GM19025 (cell line): ENCODE results near the gene SLC35D3.
"Not testable (repeated sequence)": the region's sequence is repeated elsewhere in the genome, so short reads cannot be mapped to it uniquely, and the experiment has no call there.

ENCODE experiments used
- ATAC-seq: cut with Tn5 transposase; IDR thresholded peaks from one replicate; pipeline ENCODE4 v1.9.1; 2021; ENCODE audit warnings: mild to moderate bottlenecking, low read depth, moderate library complexity; ENCODE audit not compliant: unreplicated experiment

The SLC35D3 gene, protein sequence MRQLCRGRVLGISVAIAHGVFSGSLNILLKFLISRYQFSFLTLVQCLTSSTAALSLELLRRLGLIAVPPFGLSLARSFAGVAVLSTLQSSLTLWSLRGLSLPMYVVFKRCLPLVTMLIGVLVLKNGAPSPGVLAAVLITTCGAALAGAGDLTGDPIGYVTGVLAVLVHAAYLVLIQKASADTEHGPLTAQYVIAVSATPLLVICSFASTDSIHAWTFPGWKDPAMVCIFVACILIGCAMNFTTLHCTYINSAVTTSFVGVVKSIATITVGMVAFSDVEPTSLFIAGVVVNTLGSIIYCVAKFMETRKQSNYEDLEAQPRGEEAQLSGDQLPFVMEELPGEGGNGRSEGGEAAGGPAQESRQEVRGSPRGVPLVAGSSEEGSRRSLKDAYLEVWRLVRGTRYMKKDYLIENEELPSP

DNA sequence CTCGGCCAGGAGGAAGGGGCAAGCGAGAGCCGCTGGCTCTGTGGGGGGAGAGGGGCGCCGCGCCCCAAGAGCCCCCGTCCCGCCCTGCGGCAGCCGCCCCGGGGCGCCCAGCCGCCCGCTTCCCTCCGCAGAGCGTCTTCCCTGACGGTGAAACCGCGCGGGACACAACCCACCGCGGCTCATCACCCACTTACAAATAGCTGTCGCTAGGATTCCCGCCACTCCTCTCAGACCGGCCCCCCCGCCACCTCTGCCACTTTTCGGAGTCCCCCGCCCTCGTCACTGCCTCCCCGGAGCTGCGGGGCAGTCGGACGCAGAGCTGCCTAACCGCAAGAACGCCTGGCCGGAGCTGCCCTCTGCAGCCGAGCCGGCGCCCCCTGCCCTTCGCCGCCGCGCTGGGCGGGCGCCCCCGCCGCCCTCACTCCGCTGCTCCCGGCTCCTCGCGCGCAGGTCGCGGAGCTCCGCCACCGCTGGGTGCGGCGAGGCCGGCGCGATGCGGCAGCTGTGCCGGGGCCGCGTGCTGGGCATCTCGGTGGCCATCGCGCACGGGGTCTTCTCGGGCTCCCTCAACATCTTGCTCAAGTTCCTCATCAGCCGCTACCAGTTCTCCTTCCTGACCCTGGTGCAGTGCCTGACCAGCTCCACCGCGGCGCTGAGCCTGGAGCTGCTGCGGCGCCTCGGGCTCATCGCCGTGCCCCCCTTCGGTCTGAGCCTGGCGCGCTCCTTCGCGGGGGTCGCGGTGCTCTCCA, at the start of gene SLC35D3:
Gene SLC35D3 (plus strand): TSS at position 366 of the 749 bp plus-strand sequence. CDS start 128 bp downstream, at position 494.
- ATAC-seq, result no peak

DNA sequence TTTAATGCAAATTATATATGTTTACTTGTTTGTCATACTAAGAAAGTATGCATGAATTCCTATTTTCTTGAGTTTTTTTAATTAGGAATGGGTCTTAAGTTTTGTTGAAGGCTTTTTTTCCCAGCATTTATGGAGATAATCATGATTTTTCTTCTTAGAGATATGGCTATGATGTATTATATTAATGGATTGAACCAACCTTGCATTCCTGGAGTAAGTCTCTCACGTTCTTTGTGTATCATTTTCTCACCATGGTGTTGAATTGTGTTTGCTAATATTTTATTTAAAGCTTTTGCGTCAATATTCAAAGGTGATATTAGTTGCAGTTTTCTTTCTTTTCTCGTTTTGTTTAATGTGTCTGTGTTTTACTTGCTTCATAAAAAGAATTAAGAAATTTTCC, 48.4 kb upstream of the SLC35D3 start:
- no peak for ATAC-seq

DNA sequence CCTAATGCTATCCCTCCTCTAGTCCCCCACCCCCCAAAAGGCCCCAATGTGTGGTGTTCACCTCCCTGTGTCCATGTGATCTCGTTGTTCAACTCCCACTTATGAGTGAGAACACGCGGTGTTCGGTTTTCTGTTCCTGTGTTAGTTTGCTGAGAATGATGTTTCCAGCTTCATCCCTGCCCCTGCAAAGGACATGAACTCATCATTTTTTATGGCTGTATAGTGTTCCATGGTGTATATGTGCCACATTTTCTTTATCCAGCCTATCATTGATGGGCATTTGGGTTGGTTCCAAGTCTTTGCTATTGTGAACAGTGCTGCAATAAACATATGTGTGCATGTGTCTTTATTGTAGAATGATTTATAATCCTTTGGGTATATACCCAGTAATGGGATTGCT, 45.6 kb upstream of the SLC35D3 start:
- not testable (repeated sequence) for ATAC-seq

DNA sequence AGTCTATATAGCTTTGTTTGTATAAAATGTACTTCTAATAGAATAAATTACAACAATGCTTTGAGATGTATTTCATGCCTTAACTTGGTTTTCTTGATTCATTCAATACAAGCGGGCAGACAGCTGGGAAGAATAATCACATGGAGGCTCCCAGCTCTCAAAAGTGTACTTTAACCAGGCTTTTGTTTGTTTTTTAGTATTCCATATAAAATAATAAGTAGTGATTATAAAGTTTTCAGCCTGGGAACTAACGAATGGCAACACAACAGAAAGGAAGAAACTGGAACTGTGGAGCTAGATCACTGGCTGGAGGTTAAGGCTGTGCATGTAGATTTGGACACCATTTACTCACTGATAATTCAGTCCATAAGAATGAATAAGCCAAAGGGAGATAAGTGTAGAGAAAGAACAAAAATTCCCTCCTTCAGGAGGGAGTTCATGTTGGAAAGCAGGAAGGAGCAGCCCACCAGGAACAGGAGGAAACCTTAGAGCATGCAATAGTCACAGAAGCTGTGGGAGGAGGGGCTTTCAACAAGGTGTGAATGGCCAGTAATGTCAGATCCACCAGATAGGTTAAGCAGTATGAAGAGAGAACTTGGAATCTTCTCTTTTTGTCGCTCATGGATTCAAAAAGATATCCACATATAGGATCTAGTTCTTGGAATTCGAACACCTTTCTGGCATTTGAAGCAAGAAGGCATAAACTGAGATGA, 41.2 kb upstream of the SLC35D3 start:
- no peak for ATAC-seq

DNA sequence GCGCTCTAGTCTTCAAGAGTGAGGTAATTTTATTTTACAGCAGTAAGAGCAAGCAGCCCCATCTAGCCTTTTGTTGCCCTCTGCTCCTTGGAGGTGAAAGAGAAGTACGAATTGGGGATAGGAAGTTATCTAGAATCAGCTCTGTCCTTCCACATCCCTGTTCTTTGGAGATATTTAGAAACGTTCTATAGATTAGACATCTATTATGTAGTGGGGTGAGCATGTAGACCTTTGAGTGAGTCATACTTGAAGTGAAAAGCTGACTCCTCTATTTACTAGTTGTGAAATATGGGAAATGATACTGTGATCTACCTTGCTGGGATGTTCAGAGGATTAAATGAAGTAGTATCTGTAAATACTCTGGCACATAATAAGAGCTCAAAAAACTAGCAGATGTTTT, 36.0 kb upstream of the SLC35D3 start:
- no peak for ATAC-seq

DNA sequence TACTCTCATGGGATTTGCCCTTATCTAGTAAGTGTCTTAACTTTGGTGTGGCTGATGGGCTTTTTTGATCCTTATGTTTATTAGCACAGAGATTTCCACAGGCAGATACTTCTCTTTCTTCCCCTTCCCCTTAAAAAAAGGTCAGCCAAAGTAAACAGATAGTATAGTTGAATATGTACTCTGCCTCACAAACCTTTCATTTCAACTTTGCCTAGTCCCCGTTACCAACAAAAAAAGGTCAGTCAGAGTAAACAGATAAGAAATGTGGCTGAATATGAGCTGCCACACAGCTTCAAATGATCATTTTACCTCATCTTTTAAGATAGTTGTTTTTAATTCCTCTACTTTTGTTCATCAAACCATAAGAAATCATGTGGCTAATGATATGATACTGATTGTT, 34.1 kb upstream of the SLC35D3 start:
- ATAC-seq, result no peak

DNA sequence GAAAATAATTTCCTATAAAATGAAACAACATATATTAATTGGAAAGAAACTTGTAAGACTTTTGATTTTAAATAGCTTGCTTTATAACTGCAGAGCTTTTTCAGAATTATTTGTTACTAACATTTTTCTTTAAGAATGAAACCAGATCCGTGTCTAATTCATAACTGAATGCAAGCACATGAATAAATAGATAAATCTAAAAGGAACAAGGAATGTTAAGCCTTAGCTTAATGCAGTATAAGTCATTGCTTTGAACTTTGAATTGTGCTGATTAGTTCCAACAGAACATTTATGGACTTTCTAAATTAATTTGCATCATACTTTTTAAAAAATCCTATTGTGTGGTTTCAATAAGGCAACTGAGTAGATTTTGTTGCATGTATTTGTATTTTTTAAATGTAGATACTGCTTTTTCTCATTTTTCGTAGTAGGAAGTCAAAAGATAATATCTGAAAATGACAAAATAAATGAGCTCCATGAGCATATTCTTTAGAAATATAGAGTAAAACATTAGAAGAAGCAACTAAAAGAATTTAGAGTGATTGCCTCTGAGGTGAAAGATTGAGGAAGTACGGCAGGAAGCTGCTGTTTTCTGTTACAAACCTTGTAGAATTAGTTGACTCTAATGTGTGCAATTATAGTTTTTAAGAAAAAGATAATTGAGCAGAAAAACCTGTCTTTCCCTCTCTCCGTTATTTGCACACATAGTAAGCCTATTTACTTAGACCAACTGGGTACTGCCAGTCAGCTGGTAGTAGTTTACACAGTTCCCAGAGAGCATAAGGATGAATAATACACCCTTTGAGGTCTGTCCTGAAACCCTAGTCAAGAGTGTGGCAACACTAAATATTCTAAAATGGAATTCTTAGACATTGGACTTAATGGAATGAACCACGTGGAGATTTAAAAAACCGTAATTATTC, 32.6 kb upstream of the SLC35D3 start:
- ATAC-seq, result no peak

DNA sequence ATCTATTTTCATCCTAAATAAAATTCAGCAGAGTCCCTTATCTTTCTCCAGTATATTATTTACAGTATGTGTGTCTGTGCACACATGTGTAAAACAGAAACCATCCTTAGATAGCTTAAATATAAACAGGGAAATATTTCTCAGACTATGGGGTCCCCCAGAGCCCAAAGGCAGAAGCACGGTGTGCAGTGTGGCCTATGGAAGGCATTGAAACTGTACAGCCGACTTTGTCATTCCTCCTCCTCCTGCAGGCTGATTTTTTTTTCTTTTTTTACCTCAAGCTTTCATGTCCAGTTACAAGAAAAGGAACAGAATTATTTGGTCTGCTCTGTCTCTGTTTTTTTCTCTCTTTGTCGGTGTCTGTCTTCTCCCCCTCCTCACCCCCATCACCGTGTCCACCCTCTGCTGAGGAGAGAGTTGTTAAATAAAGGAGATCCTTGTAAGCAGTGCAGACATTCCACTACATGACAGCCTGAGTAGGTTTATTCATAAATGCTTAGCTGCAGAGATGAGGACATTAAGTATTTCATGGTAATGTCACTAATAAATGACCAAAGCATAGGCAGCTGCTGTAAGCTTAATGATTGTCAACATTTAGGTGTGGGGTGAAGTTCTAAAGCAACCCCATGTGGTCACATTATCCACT, 31.8 kb upstream of the SLC35D3 start:
- no peak for ATAC-seq

DNA sequence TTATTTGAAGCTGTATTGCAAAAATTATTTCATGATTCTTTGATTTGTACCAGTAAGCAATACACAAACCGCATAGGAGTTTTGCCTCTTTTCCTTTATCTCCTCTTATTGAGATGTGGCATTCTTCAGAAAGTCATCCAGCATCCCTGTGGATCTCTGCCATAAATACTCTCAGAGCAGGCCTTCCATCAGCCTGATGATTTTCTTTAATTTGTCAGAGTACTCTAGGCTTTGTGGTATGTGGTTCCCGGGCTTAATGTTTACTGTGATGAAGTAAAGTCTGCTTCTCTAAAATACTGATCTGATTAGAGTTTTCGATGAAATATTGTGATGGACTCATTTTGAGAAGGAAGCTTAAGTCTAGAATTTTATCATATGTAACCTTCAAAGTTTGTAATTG, 31.1 kb upstream of the SLC35D3 start:
- no peak for ATAC-seq

DNA sequence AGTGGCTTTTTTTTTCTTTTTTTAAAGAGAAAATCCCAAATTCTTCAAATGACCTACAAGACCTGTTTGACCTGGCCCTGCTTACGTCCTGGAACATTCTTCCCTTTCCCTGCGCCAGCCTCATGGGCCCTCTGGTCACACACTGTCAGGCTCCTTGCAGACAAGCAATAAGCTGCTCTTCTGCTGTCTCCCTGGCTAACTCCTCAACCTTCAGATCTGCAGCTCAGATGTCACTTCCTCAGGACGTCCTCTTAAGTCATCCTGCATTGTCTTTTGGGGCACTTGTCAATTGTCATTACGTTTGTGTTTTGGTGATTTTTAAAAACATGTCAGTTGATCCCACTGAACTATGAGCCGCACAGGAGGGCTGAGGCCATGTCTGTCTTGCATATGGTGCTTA, 28.9 kb upstream of the SLC35D3 start:
- no peak for ATAC-seq

DNA sequence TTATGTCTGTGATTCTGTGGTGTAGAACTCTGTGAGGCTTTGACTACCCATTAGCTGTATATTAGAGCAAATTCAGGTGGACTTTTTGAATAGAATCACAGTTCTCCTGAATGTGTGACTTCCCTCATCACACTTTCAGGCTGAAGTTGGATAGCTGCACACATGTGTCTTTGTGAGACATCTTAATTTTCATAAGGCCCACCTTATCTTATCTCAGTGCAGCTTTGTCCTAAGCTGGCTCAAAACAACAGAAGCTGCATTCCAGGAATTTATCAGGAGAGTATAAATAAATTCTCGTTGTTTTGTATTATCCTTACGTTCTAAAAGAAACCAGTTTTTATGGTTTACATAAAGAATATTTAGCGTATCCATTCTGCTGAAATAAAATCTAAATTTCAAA, 26.2 kb upstream of the SLC35D3 start:
- ATAC-seq, result no peak

DNA sequence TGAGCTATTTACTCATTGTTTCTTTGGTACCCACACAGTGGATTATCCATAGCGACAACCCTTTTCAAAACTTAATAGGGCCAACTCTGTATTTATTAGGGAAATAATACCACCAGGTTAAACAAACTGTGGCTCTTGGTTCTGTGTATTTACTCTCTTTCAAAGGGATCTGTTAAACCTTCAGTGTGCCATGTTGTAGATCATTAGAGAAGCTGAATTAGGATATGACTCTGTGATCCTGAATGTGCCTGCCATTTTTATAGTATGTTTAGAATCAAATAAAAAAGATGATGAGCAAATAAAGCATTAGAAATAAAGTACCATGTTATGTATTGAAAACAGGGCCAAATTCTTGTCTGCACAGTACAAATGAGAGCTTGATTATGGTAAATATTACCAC, 25.0 kb upstream of the SLC35D3 start:
- ATAC-seq, result no peak

DNA sequence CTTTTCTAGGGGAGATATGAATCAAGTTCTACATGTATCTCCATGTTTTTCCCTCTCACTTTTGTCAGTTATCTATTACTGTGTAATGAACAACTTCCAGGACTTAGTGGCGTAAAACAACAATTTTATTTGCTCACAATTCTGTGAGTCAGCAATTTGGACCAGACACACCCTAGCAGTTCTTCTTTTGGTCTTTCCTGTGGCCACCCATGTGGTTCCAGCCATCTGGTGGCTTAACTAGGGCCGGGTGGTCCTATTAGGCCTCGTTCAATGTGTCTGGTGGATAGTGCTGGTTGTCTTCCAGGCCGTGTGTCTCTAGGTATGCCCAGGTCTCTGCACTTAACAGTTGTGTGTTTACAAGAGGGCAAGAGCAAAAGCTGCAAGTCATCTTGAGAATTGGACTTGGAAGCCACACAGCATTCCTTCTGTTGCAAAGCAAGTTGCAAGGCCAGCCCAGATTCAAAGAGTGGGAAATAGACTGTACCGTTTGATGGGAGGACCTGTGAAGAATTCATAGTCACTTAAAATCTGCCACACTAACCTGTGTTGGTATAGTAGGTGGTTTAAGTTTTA, 20.8 kb upstream of the SLC35D3 start:
- no peak for ATAC-seq

DNA sequence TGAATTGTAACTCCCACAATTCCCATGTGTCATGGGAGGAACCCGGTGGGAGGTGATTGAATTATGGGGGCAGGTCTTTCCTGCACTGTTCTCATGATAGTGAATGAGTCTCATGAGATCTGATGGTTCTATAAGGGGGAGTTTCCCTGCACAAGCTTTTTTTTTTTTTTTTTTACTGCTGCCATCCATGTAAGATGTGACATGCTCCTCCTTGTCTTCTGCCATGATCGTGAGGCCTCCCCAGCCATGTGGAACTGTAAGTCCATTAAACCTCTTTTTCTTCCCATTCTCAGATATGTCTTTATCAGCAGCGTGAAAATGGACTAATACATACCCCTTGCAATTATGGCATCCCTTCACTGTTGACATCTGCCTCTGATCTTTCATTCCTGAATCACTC, 17.6 kb upstream of the SLC35D3 start:
- not testable (repeated sequence) for ATAC-seq

DNA sequence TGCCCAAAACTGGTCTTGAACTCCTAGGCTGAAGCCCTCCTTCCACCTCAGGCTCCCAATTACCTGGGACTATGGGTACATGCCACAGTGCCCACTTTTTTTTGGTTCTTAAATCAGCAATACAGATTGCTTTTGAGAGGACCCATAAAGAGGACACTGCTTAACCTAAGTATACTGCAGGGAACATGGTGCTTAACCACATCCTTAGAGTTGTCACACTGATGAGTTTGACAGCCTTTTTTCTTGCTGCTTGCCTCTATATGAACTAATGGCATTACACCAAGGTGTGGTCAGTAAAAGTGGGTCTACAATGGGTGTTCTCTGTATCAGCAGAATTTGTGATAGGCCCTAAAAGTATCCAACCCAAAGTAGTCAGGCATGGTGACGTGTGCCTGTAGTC, 7.2 kb upstream of the SLC35D3 start:
- ATAC-seq, result no peak

DNA sequence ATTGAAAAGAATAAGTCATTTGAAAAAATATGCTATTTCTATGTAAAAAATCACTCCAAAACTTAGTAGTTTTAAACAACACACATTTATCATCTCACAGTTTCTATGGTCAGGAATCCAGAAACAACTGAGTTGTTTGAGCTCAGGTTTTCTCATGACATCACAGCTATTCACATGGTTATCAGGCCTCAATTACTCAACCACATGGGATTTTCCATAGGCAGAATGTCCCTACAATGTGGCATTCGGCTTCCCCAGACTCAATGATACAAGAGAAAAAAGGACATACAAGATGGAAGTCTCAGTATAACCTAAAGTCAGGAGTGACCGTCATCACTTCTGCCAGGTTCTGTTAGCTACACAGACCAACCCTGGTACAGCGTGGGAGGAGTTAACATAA, 3.4 kb upstream of the SLC35D3 start:
- ATAC-seq, result no peak

DNA sequence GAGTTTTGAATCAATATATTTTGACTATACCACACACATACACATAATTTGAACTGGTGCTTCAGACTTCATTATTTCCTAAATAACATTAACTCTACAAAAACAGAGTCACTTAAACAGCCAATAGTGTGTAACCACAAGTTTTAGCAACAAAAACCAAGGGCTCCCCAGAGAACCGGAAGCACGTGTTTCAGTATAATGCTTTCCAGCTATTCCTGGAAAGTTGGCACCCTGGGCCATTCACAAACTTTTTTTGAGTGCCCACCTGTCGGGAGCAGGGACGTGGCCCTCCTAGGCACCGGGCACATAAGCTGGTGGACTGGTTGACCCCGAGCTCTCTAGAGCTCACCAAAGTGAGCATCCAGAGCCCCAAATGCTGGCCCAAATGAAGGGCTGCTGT, 1.9 kb upstream of the SLC35D3 start:
- no peak for ATAC-seq

DNA sequence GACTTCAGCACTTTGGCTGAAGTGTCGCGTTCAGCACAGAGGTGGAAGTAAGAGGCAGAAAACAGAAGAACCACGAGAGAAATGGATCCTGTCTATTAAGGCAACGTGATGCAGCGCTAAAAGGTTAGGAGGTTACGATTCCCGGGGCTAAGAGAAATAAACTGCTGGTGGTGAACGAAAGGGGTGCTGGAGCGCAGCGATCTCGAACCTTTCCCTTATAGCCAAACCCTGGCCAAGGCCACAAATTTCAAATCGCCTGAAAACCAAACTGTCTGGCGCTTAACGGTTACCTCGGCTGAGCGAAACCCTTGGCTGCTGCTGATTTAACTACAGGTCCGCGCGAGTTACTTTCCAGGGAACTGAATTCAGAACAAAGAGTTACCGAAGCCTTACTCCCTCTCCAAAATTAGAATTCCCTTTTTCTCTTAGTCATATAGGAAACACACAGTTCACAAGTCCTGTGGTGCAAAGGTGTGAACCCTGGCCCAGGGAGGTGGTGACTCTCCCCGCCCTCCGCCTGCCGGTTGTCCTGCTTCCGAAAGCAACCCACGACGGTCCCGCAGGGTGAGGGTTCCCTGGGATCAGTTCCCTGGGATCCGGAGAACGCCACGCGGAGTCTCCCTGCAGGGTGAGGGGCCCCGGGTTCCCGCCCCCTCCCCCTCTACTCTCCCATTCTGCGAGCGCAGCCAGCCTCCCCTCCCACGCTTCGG, 1.3 kb upstream of the SLC35D3 start:
- ATAC-seq, result no peak
